WTC11 (cell line): ENCODE measurements around the gene CMBL. TPM values are rescaled to one million over a fixed set of nuclear protein-coding genes. Genes with fewer than 3 reads are reported as not detected.

Experiments used
- ATAC-seq: fragments of 200-7000 bp; cut with Tn5 transposase; 2 replicates; pipeline ENCODE4 v1.10.0; 2021; ENCODE audit warnings: mild to moderate bottlenecking, moderate library complexity
- CTCF ChIA-PET: fragments of 300-600 bp; sonication (Branson Sonifier 250); formaldehyde crosslinking; loops from one replicate; lab custom pipeline; 2021; ENCODE audit warnings: antibody characterized with exemption; lab: Charles Lee
- POLR2A ChIA-PET: fragments of 350-600 bp; sonication (Branson Sonifier 250); formaldehyde crosslinking; loops from one replicate; lab custom pipeline; 2021; ENCODE audit warnings: antibody characterized with exemption; lab: Charles Lee
- DNase-seq: peaks from one replicate; pipeline ENCODE4 v3.0.0; 2021; ENCODE audit warnings: low spot score
- H3K27ac Mint-ChIP-seq: 2 replicates; pipeline ENCODE4 v1.8.0; 2021; ENCODE audit warnings: mixed read lengths
- H3K27me3 Mint-ChIP-seq: 2 replicates; pipeline ENCODE4 v1.8.0; 2021; ENCODE audit warnings: low read depth, mild to moderate bottlenecking, moderate library complexity, mixed read lengths
- H3K36me3 Mint-ChIP-seq: 2 replicates; pipeline ENCODE4 v1.8.0; 2021; ENCODE audit warnings: mixed read lengths
- H3K4me1 Mint-ChIP-seq: 2 replicates; pipeline ENCODE4 v1.8.0; 2022; ENCODE audit warnings: mixed read lengths
- H3K4me3 Mint-ChIP-seq: 2 replicates; pipeline ENCODE4 v1.8.0; 2021; ENCODE audit warnings: mild to moderate bottlenecking, moderate library complexity, mixed read lengths
- H3K9me3 Mint-ChIP-seq: 2 replicates; pipeline ENCODE4 v1.8.0; 2021; ENCODE audit warnings: mixed read lengths
- ATF6 ChIP-seq: sonication (generic); formaldehyde crosslinking; IDR thresholded peaks from 2 replicates; pipeline ENCODE4 v1.8.1; 2023; ENCODE audit warnings: mild to moderate bottlenecking, missing genetic modification reagents
- CBFB ChIP-seq: sonication (generic); formaldehyde crosslinking; IDR thresholded peaks from 2 replicates; pipeline ENCODE4 v1.8.1; 2022; ENCODE audit warnings: mild to moderate bottlenecking, low read depth, missing genetic modification reagents
- CREB1 ChIP-seq: sonication (generic); formaldehyde crosslinking; IDR thresholded peaks from 2 replicates; pipeline ENCODE4 v1.8.0; 2023; ENCODE audit warnings: mild to moderate bottlenecking, missing genetic modification reagents
- CREM ChIP-seq: sonication (generic); formaldehyde crosslinking; IDR thresholded peaks from 2 replicates; pipeline ENCODE4 v1.8.1; 2022; ENCODE audit warnings: mild to moderate bottlenecking, missing genetic modification reagents, moderate library complexity
- E2F5 ChIP-seq: sonication (generic); formaldehyde crosslinking; IDR thresholded peaks from 2 replicates; pipeline ENCODE4 v1.8.1; 2022; ENCODE audit warnings: mild to moderate bottlenecking, moderate library complexity, missing genetic modification reagents
- ELF4 ChIP-seq: sonication (generic); formaldehyde crosslinking; IDR thresholded peaks from 2 replicates; pipeline ENCODE4 v1.8.1; 2022; ENCODE audit warnings: low read depth, mild to moderate bottlenecking, moderate library complexity, missing genetic modification reagents
- ESRRA ChIP-seq: sonication (generic); formaldehyde crosslinking; IDR thresholded peaks from 2 replicates; pipeline ENCODE4 v1.8.1; 2022; ENCODE audit warnings: mild to moderate bottlenecking, missing genetic modification reagents, borderline replicate concordance
- FOXJ3 ChIP-seq: sonication (generic); formaldehyde crosslinking; IDR thresholded peaks from 2 replicates; pipeline ENCODE4 v1.9.0; 2021; ENCODE audit warnings: missing genetic modification reagents, mild to moderate bottlenecking, borderline replicate concordance
- FOXK1 ChIP-seq: sonication (generic); formaldehyde crosslinking; IDR thresholded peaks from 2 replicates; pipeline ENCODE4 v1.8.0; 2022; ENCODE audit warnings: mild to moderate bottlenecking, moderate library complexity, missing genetic modification reagents
- IRF2 ChIP-seq: sonication (generic); formaldehyde crosslinking; IDR thresholded peaks from 2 replicates; pipeline ENCODE4 v1.8.0; 2022; ENCODE audit warnings: low read depth, missing genetic modification reagents, borderline replicate concordance
- JUN ChIP-seq: sonication (generic); formaldehyde crosslinking; IDR thresholded peaks from 2 replicates; pipeline ENCODE4 v1.8.0; 2023; ENCODE audit warnings: mild to moderate bottlenecking, missing genetic modification reagents
- KAT7 ChIP-seq: sonication (generic); formaldehyde crosslinking; IDR thresholded peaks from 2 replicates; pipeline ENCODE4 v1.8.1; 2023; ENCODE audit warnings: missing genetic modification reagents, mild to moderate bottlenecking, borderline replicate concordance
- MAX ChIP-seq: sonication (generic); formaldehyde crosslinking; IDR thresholded peaks from 2 replicates; pipeline ENCODE4 v1.8.0; 2022; ENCODE audit warnings: mild to moderate bottlenecking, missing genetic modification reagents
- MXD4 ChIP-seq: fragments of 250-450 bp; sonication (Bioruptor Pico); IDR thresholded peaks from 2 replicates; pipeline ENCODE4 v1.8.0; 2021; ENCODE audit warnings: mild to moderate bottlenecking, moderate library complexity, borderline replicate concordance
- NFYB ChIP-seq: sonication (generic); formaldehyde crosslinking; conservative IDR thresholded peaks from 2 replicates; pipeline ENCODE4 v1.8.0; 2022; ENCODE audit warnings: low read depth, missing genetic modification reagents
- PRRX2 ChIP-seq: fragments of 250-450 bp; sonication (Bioruptor Pico); IDR thresholded peaks from 2 replicates; pipeline ENCODE4 v1.8.0; 2021; ENCODE audit warnings: mild to moderate bottlenecking
- SP1 ChIP-seq: sonication (generic); formaldehyde crosslinking; conservative IDR thresholded peaks from 2 replicates; pipeline ENCODE4 v1.8.1; 2022; ENCODE audit warnings: missing genetic modification reagents
- TEAD4 ChIP-seq: sonication (generic); formaldehyde crosslinking; IDR thresholded peaks from 2 replicates; pipeline ENCODE4 v1.8.0; 2022; ENCODE audit warnings: mild to moderate bottlenecking, missing genetic modification reagents
- TP53 ChIP-seq: sonication (generic); formaldehyde crosslinking; IDR thresholded peaks from 2 replicates; pipeline ENCODE4 v1.8.1; 2023; ENCODE audit warnings: mild to moderate bottlenecking, missing genetic modification reagents
- USF1 ChIP-seq: sonication (generic); formaldehyde crosslinking; IDR thresholded peaks from 2 replicates; pipeline ENCODE4 v1.8.0; 2022; ENCODE audit warnings: mild to moderate bottlenecking, missing genetic modification reagents
- ZNF219 ChIP-seq: sonication (generic); formaldehyde crosslinking; IDR thresholded peaks from 2 replicates; pipeline ENCODE4 v1.8.0; 2023; ENCODE audit warnings: missing genetic modification reagents, mild to moderate bottlenecking, borderline replicate concordance
- ZNF416 ChIP-seq: fragments of 250-450 bp; sonication (Bioruptor Pico); IDR thresholded peaks from 2 replicates; pipeline ENCODE4 v1.9.0; 2021; ENCODE audit warnings: mild to moderate bottlenecking, inconsistent platforms
- ZNF671 ChIP-seq: fragments of 250-450 bp; sonication (Bioruptor Pico); IDR thresholded peaks from 2 replicates; pipeline ENCODE4 v1.8.0; 2021; ENCODE audit warnings: mild to moderate bottlenecking
- total RNA-seq: library from RNA; stranded (reverse); gene quantifications from 3 replicates; pipeline ENCODE4 v1.2.3, GENCODE V29; 2021
- TF ChIP-seq, protein P1 (sequence below): sonication (generic); formaldehyde crosslinking; IDR thresholded peaks from 2 replicates; pipeline ENCODE4 v1.8.1; 2022; ENCODE audit warnings: low read depth, mild to moderate bottlenecking, moderate library complexity, missing genetic modification reagents, borderline replicate concordance

CMBL gene
- total RNA-seq, 1 experiment from 2014 or later = 34.0 TPM

DNA sequence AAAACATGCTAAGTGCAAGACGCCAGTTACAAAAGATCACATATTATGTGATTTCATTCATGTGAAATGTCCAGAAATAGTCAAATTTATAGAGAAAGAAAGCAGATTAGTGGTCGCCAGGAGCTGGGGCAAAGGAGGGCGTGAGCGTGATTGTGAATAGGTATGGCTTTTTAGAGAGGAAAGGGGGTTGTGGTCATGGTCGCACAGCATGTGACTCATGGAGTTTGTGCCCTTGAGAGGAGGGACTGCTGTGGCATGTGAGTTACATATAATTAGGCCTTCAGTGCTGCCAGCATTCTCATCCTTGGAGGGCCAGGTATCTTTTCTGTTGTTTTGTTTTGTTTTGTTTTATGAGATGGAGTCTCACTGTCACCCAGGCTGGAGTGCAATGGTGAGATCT is 24.6 kb upstream of the CMBL start (continued):
- TF ChIP-seq NFYB (CRISPR knock-in tag) (no peak), PRRX2 (no peak), CBFB (CRISPR knock-in tag) (no peak)
- TF ChIP-seq, all 79 proteins: peak for 0

- peaks cover 73% of the 10 kb centered on the region for H3K27me3 Mint-ChIP-seq
- H3K9me3 Mint-ChIP-seq = no peaks in the 10 kb centered on the region
- no peak for TF ChIP-seq SP1 (CRISPR knock-in tag)
- H3K27ac Mint-ChIP-seq = no peak overlapping the region
- H3K36me3 Mint-ChIP-seq = no peaks in the 10 kb centered on the region
- H3K4me3 Mint-ChIP-seq = no peak overlapping the region
- ChIA-PET CTCF (interaction anchor here (1.0 kb wide), 1 partner anchor 33 kb away, joined by 3 read pairs; no protein-coding TSS in a partner anchor), POLR2A (interaction anchor here (1.3 kb wide), 1 partner anchor 22 kb away, joined by 4 read pairs; the partner anchor contains the start of gene MARCHF6)
- no peak for DNase-seq
- no peak for ATAC-seq
- H3K4me1 Mint-ChIP-seq = no peaks in the 10 kb centered on the region
Measured at GRCh38 chr5:10331341-10331796, 23.7 kb upstream of the CMBL start.

- Mint-ChIP-seq H3K27ac (no peak overlapping the region), H3K4me1 (no peaks in the 10 kb centered on the region), H3K4me3 (no peak overlapping the region), H3K36me3 (no peaks in the 10 kb centered on the region), H3K27me3 (peaks cover 69% of the 10 kb centered on the region)
- CTCF ChIA-PET = interaction anchor here (1.0 kb wide), 1 partner anchor 34 kb away, joined by 3 read pairs; no protein-coding TSS in a partner anchor
- no peak for DNase-seq
- TF ChIP-seq MAX (CRISPR knock-in tag) (no peak), JUN (CRISPR knock-in tag) (no peak), FOXK1 (no peak), ELF4 (CRISPR knock-in tag) (no peak), IRF2 (CRISPR knock-in tag) (no peak), FOXJ3 (CRISPR knock-in tag) (no peak), TEAD4 (CRISPR knock-in tag) (no peak)
- TF ChIP-seq, all 79 proteins: peak for 0
- POLR2A ChIA-PET = interaction anchor here (1.3 kb wide), 1 partner anchor 22 kb away, joined by 4 read pairs; the partner anchor contains the start of gene MARCHF6
- ATAC-seq = no peak
- H3K9me3 Mint-ChIP-seq = no peaks in the 10 kb centered on the region
Measured at GRCh38 chr5:10330511-10331230, 23.0 kb upstream of the CMBL start.

GRCh38 chr5:10329820-10330481 is 22.2 kb upstream of the CMBL start:
- ChIA-PET POLR2A (no interaction called here), CTCF (no interaction called here)
- ATAC-seq = no peak
- DNase-seq = no peak
- no peaks in the 10 kb centered on the region for H3K4me1 Mint-ChIP-seq
- H3K36me3 Mint-ChIP-seq = no peaks in the 10 kb centered on the region
- H3K27ac Mint-ChIP-seq = no peak overlapping the region
- no peaks in the 10 kb centered on the region for H3K9me3 Mint-ChIP-seq
- H3K27me3 Mint-ChIP-seq = peaks cover 62% of the 10 kb centered on the region
- H3K4me3 Mint-ChIP-seq = no peak overlapping the region
- TF ChIP-seq, protein P1, sequence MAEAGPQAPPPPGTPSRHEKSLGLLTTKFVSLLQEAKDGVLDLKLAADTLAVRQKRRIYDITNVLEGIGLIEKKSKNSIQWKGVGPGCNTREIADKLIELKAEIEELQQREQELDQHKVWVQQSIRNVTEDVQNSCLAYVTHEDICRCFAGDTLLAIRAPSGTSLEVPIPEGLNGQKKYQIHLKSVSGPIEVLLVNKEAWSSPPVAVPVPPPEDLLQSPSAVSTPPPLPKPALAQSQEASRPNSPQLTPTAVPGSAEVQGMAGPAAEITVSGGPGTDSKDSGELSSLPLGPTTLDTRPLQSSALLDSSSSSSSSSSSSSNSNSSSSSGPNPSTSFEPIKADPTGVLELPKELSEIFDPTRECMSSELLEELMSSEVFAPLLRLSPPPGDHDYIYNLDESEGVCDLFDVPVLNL (CRISPR knock-in tag) = no peak
- no peak for TF ChIP-seq IRF2 (CRISPR knock-in tag)
- TF ChIP-seq ESRRA = no peak
- TF ChIP-seq KAT7 (CRISPR knock-in tag) = no peak
- TF ChIP-seq ZNF416 (CRISPR knock-in tag) = no peak
- TF ChIP-seq TP53 (CRISPR knock-in tag) = no peak
- no peak for TF ChIP-seq ZNF671 (CRISPR knock-in tag)
- no peak for TF ChIP-seq USF1 (CRISPR knock-in tag)
- no peak for TF ChIP-seq CREM (CRISPR knock-in tag)
- TF ChIP-seq MXD4 (CRISPR knock-in tag) = no peak
- no peak for TF ChIP-seq ATF6 (CRISPR knock-in tag)
- no peak for TF ChIP-seq PRRX2
- no peak for TF ChIP-seq ZNF219 (CRISPR knock-in tag)
- no peak for TF ChIP-seq E2F5
- no peak for TF ChIP-seq CREB1 (CRISPR knock-in tag)
